NT2/D1 (cell line): ENCODE measurements around the gene BABAM2.

Experiments
- DNase-seq: peaks from one replicate; pipeline ENCODE4 v3.0.0-alpha.2; 2011; ENCODE audit warnings: low read depth, low spot score
- H3K27me3 ChIP-seq: 2 replicates; pipeline ENCODE4 v1.6.0; 2011; ENCODE audit warnings: mild to moderate bottlenecking; ENCODE audit not compliant: insufficient read length, insufficient read depth
- H3K36me3 ChIP-seq: 2 replicates; pipeline ENCODE4 v1.6.1; 2011; ENCODE audit warnings: mild to moderate bottlenecking, low read length, mixed read lengths; ENCODE audit not compliant: insufficient read depth, insufficient read length
- H3K4me1 ChIP-seq: 2 replicates; pipeline ENCODE4 v1.5.1; 2011; ENCODE audit not compliant: insufficient read depth, insufficient read length
- H3K4me3 ChIP-seq: 2 replicates; pipeline ENCODE4 v1.5.1; 2011; ENCODE audit warnings: low read depth; ENCODE audit not compliant: insufficient read length
- H3K9ac ChIP-seq: 2 replicates; pipeline ENCODE4 v1.6.0; 2011; ENCODE audit warnings: low read depth; ENCODE audit not compliant: insufficient read length
- H3K9me3 ChIP-seq: 2 replicates; pipeline ENCODE4 v1.5.1; 2011; ENCODE audit warnings: mild to moderate bottlenecking, low read length; ENCODE audit not compliant: insufficient read depth
- SUZ12 ChIP-seq: IDR thresholded peaks from 2 replicates; pipeline ENCODE4 v1.6.1; 2011; ENCODE audit not compliant: insufficient read length, insufficient read depth; ENCODE audit errors: extremely low read depth
- YY1 ChIP-seq: IDR thresholded peaks from 2 replicates; pipeline ENCODE4 v1.6.1; 2011; ENCODE audit not compliant: insufficient read length, insufficient read depth
- ZNF274 ChIP-seq: IDR thresholded peaks from 2 replicates; pipeline ENCODE4 v1.6.1; 2011; ENCODE audit warnings: mild to moderate bottlenecking, low read depth, low read length

The BABAM2 gene

GRCh38 chr2:27954771-27955383, 64.3 kb downstream of the BABAM2 start:
- Histone ChIP-seq H3K9me3 (no peaks in the 10 kb centered on the region), H3K4me3 (no peak overlapping the region), H3K27me3 (no peaks in the 10 kb centered on the region), H3K9ac (no peak overlapping the region), H3K4me1 (no peaks in the 10 kb centered on the region), H3K36me3 (no peaks in the 10 kb centered on the region)
- DNase-seq, result no peak
- TF ChIP-seq YY1 (no peak), SUZ12 (no peak), ZNF274 (no peak)

GRCh38 chr2:27955384-27956161, 65.0 kb downstream of the BABAM2 start:
- Histone ChIP-seq H3K27me3 (no peaks in the 10 kb centered on the region), H3K36me3 (no peaks in the 10 kb centered on the region), H3K4me1 (no peaks in the 10 kb centered on the region), H3K9ac (no peak overlapping the region), H3K4me3 (no peak overlapping the region), H3K9me3 (no peaks in the 10 kb centered on the region)
- no peak for DNase-seq
- TF ChIP-seq ZNF274 (no peak), SUZ12 (no peak), YY1 (no peak)

- no peak for DNase-seq
- H3K9me3 ChIP-seq, result no peaks in the 10 kb centered on the region
- TF ChIP-seq SUZ12, result no peak
- no peak for TF ChIP-seq ZNF274
- H3K4me1 ChIP-seq, result no peaks in the 10 kb centered on the region
- H3K9ac ChIP-seq, result no peak overlapping the region
- H3K27me3 ChIP-seq, result no peaks in the 10 kb centered on the region
- no peak overlapping the region for H3K4me3 ChIP-seq
- no peaks in the 10 kb centered on the region for H3K36me3 ChIP-seq
These were observed 66.4 kb downstream of the BABAM2 start for GRCh38 chr2:27956888-27957287.

GRCh38 chr2:27958711-27959378, 68.3 kb downstream of the BABAM2 start:
- no peaks in the 10 kb centered on the region for H3K4me1 ChIP-seq

DNA sequence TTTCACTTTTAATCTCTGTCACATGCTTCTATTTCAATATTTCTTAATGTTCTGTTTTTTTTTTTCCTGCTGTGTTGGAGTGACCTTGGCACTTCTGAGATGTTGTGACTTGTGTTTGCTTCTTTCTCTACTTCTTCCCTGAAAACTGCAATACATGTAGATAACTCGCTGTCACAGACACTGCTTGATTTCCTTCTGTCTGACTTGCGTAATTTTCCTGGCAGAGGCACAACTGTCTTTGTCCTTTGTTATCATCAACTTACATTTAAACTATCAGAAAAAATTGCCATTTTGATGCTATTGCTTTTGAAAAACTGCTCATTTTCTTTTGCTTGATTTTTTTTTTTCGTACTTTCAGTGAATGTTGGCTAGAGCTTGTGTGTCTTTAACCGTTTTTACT, 69.0 kb downstream of the BABAM2 start:
- Histone ChIP-seq H3K36me3 (no peaks in the 10 kb centered on the region), H3K4me3 (no peak overlapping the region), H3K4me1 (no peaks in the 10 kb centered on the region), H3K9ac (no peak overlapping the region), H3K9me3 (no peaks in the 10 kb centered on the region), H3K27me3 (no peaks in the 10 kb centered on the region)
- DNase-seq, result no peak
- TF ChIP-seq ZNF274, result no peak
- TF ChIP-seq SUZ12, result no peak

More at GRCh38 chr2:27958711-27959378, 68.3 kb downstream of the BABAM2 start:
- no peaks in the 10 kb centered on the region for H3K36me3 ChIP-seq
- H3K9me3 ChIP-seq, result no peaks in the 10 kb centered on the region
- no peak overlapping the region for H3K9ac ChIP-seq
- H3K4me3 ChIP-seq, result no peak overlapping the region
- no peaks in the 10 kb centered on the region for H3K27me3 ChIP-seq
- TF ChIP-seq YY1, result no peak
- TF ChIP-seq SUZ12, result no peak
- TF ChIP-seq ZNF274, result no peak
- no peak for DNase-seq

GRCh38 chr2:27960237-27960912, 69.8 kb downstream of the BABAM2 start:
- no peaks in the 10 kb centered on the region for H3K27me3 ChIP-seq
- H3K4me3 ChIP-seq, result no peak overlapping the region
- H3K9ac ChIP-seq, result no peak overlapping the region
- no peak for DNase-seq
- no peaks in the 10 kb centered on the region for H3K36me3 ChIP-seq
- no peak for TF ChIP-seq ZNF274
- no peak for TF ChIP-seq SUZ12
- no peak for TF ChIP-seq YY1
- H3K9me3 ChIP-seq, result no peaks in the 10 kb centered on the region
- no peaks in the 10 kb centered on the region for H3K4me1 ChIP-seq

DNA sequence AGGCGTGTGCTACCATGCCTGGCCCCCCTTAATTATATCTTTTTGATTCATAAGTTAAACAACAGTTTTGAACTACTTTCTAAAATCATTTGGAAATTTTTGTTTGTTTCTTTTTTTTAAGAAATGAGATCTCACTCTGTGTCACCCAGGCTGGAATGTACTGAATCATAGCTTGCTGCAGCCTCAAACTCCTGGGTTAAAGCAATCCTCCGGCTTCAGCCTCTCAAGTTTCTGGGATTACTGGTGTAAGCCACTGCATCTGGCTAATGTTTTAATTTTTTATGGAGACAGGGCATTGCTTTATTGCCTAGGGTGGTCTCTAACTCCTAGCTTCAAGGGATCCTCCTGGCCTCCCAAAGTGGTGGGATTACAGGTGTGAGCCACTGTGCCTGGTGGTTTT, 71.5 kb downstream of the BABAM2 start:
- Histone ChIP-seq H3K27me3 (no peaks in the 10 kb centered on the region), H3K9me3 (no peaks in the 10 kb centered on the region), H3K4me1 (no peaks in the 10 kb centered on the region), H3K9ac (no peak overlapping the region), H3K36me3 (no peaks in the 10 kb centered on the region), H3K4me3 (no peak overlapping the region)
- TF ChIP-seq YY1, result no peak
- TF ChIP-seq SUZ12, result no peak
- no peak for TF ChIP-seq ZNF274
- no peak for DNase-seq
